AG20443 (cell line): ENCODE data around the gene KCNQ1OT1.

Experiments used
- DNase-seq: peaks from one replicate; pipeline ENCODE4 v3.0.0; 2012; ENCODE audit warnings: low spot score, mixed read lengths

KCNQ1OT1 gene

GRCh38 chr11:2582351-2582945, 117.3 kb downstream of the KCNQ1OT1 start:
- peak; percentile 9 for DNase-seq

GRCh38 chr11:2581931-2582350, 117.9 kb downstream of the KCNQ1OT1 start:
- no peak for DNase-seq

GRCh38 chr11:2581151-2581930, 118.5 kb downstream of the KCNQ1OT1 start:
- DNase-seq = no peak

GRCh38 chr11:2580571-2581001, 119.2 kb downstream of the KCNQ1OT1 start:
- no peak for DNase-seq

- DNase-seq = no peak
Measured at GRCh38 chr11:2580061-2580421, 119.8 kb downstream of the KCNQ1OT1 start.

- no peak for DNase-seq
Measured at GRCh38 chr11:2579315-2580060, 120.3 kb downstream of the KCNQ1OT1 start.

GRCh38 chr11:2578929-2579270, 120.9 kb downstream of the KCNQ1OT1 start:
- no peak for DNase-seq

- DNase-seq = no peak
Measured at GRCh38 chr11:2577991-2578928, 121.5 kb downstream of the KCNQ1OT1 start.

GRCh38 chr11:2577031-2577990, 122.5 kb downstream of the KCNQ1OT1 start:
- no peak for DNase-seq

- no peak for DNase-seq
Measured at GRCh38 chr11:2576549-2576948, 123.2 kb downstream of the KCNQ1OT1 start.

GRCh38 chr11:2576111-2576510, 123.7 kb downstream of the KCNQ1OT1 start:
- DNase-seq = no peak

- no peak for DNase-seq
Measured at GRCh38 chr11:2575591-2576051, 124.2 kb downstream of the KCNQ1OT1 start.

GRCh38 chr11:2574553-2575535, 125.0 kb downstream of the KCNQ1OT1 start:
- DNase-seq = no peak

GRCh38 chr11:2574043-2574552, 125.7 kb downstream of the KCNQ1OT1 start:
- no peak for DNase-seq

- no peak for DNase-seq
Measured at GRCh38 chr11:2573240-2574042, 126.4 kb downstream of the KCNQ1OT1 start.

GRCh38 chr11:2572491-2573239, 127.1 kb downstream of the KCNQ1OT1 start:
- no peak for DNase-seq

- no peak for DNase-seq
Measured at GRCh38 chr11:2571598-2572281, 128.1 kb downstream of the KCNQ1OT1 start.
